HG02759 (cell line): ENCODE data around the gene LRIT3.

Experiments
- ATAC-seq: cut with Tn5 transposase; IDR thresholded peaks from one replicate; pipeline ENCODE4 v1.9.1; 2021; ENCODE audit warnings: mild to moderate bottlenecking, moderate library complexity; ENCODE audit not compliant: unreplicated experiment

Gene LRIT3

DNA sequence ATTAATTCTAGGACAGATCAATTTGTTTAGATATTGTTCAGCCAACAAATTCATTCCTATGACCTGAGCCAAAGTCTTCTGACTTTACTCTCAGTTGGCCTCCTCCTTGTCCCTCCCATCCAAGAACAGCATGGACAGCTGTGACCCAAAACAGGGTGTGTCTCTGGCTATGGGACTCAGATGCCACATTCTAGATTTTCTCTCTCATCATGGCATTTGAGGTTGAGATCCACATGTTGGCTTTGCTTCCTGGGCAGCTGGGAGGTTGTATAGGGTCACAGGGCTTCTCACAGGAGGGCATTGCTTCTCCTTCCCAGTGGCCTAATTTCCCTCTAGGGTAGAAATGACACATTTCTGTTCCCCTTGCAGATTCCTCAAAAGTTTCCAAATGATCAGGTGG lies 42.2 kb downstream of the LRIT3 start:
- ATAC-seq = no peak

DNA sequence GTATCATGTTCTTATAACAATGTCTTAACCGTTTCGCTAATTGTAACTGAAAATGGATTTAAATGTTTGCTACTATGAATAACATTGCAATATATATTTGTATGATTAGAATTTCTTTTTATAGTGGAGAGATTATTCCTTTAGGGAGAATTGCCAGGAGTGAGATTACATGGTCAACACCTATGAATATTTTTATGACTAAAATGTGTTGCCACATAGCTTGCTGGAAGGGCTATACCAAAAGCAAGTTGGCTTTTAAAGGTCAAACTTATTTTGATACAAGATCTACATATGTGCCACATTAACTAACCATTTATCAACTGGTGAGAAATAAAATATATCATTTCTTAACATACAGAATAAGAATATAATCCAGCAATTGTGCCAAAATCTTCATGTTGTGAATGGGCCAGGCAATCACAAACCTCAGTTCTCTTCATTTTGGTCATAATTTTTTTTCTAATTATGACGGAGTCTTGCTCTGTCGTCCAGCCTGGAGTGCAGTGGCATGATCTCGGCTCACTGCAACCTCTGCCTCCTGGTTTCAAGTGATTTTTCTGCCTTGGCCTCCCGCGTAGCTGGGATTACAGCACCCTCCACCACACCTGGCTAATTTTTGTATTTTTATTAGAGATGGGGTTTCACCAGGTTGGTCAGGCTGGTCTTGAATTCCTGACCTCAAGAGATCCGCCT lies 54.8 kb downstream of the LRIT3 start:
- ATAC-seq = no peak

DNA sequence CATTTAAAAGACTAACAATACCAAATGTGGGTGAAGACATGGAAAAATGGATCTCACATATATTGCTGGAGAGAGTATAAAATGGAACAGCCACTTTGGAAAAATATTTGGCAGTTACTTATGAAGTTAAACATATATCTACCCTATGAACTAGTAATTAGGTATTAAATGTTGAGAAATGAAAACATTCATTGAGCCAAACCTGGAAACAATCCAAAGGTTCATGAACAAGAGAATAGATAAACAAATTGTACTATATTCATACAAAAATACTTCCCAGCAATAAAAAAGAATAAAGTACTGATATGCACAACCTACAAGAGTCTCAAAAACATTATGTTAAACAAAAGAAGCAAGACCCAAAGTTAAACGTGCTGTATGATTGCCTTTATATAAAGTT lies 60.8 kb downstream of the LRIT3 start:
- ATAC-seq = no peak

DNA sequence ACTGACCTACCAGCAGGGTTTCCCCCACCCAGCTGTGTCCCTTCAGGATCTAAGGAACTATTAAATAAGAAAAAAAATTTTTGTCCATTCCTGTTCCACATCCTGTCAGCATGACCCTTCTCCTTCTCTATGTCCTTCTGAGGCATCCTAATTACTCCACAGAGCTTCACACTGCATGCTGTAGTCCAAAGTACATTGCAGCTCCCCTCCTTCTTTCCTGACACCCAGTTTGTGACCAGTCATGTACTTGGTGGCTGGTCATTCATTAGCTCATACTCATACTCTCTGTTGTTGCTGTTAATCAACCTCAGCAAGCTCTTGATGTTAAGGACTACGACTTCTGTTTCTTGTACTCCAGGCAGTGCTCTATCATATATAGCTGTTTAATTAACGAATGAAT lies 62.3 kb downstream of the LRIT3 start:
- ATAC-seq = no peak

DNA sequence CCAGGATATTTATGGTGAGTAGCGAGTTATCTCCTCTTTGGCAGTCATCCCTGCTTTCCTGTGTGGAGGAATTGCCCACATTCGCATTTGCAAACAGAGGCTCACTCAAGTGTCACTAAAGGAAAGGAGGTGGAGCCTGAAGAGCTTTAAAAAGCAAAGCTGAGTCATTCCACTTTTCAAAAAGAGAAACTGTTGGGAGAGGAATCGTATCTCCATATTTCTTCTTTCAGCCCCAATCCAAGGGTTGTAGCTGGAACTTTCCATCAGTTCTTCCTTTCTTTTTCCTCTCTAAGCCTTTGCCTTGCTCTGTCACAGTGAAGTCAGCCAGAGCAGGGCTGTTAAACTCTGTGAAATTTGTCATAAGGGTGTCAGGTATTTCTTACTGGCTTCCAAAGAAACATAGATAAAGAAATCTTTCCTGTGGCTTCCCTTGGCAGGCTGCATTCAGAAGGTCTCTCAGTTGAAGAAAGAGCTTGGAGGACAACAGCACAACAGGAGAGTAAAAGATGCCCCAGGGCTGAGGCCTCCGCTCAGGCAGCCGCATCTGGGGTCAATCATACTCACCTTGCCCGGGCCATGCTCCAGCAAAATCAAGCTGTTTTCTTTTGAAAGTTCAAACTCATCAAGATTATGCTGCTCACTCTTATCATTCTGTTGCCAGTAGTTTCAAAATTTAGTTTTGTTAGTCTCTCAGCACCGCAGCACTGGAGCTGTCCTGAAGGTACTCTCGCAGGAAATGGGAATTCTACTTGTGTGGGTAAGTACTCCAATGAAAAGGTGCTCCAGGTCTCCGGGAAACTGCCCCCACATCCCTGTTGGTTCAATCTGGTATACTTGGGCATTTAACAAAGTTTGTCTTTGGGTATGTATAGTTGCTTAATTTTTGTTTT lies 65.0 kb downstream of the LRIT3 start, which contains the start of gene EGF:
EGF (plus strand) TSS at position 178 of the 890 bp plus-strand sequence; CDS start at position 631, 453 bp downstream.
- no peak for ATAC-seq

DNA sequence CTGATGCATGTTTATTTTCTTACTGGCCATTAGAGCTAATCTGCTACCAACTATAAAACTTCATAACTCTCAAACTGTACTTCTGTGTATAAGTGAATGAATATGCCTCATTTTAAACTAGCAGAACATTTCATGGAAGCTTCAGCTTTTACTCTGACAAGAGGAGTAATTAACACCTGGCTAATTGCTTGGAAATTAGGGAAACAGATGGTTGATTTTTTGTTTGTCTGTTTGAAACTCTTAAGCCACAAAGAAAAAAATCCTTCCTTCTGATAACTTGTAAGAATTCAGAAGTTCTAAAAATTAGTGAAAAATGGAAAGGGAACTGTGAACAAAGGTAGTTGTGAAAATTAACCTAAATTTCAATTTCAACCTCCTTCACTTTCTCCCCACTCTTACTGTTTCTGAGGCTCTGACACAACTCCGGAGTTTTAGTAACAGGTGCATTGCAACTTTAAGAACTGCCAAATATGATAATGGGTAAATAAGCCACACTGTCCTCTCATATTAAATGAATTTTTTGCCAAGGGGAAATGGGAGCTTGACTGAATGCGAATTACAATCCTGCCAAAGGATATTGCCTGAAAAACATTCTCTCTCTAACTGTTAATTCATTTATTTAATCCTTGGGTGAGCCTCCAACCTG lies 65.8 kb downstream of the LRIT3 start:
- no peak for ATAC-seq

DNA sequence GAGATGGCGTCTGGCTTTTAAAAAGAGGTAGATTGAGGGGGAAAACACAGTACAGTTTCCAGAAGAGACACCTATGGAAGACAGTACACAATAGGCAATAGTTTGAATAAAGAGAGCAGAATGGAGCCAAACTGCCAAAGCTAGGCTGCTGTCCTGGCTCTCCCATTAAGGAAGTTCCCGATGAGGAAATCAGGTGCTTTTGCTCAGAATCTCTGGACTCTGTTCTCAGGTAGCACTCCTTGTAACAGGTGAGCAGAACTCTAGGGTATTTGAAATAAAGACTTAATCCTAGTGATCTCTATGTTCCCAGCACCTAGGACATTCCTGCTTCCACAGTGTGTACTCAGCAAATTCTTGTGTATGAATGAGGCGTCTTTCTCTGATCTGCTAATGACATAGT lies 66.4 kb downstream of the LRIT3 start:
- no peak for ATAC-seq

DNA sequence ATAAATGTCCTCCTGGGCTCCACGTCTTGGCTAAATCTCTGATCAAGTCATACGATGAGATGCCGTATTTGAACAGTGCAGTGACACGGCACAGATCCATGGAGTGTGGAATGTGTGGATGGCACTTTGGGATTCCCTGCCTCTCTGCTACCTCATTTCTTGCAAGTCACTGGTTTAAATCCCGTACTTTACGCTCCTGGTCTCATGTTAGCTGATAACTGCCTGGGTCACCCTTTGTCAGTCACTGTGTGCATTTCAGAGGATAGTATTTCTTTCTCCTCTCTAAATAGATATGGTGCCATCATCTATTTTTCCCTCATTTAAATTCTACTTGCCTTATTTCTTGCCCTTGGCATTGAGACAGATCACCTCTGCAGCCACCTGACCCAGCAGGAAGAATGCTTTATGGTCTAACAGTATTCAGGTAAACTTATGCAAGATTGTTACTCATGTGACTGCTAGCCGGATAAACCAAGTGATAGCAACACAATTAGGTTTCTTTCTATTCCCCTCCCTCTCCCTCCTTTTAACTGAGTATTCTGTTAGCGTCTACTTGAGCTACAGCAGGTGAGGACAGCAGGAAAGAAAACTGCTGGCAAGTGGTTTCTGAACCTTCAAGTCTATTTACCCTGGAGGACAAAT lies 67.6 kb downstream of the LRIT3 start:
- no peak for ATAC-seq

DNA sequence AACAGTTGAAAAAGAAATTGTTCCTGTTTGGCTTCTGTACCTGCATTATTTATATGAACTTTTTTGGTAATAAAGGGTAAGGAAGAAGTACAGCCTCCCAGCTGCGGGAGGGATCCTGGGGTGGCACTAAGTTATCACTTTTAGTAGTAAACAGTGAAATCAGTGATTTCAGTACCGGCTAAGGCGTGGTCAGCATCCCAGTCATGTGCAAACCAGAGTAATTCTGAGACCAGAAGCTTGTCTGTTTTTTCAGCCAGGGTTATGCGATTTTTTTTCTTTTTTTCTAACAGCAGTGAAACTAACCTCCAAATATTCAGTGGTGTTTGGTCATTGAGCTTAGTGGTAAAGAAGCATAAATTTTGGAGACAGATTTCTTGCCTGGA lies 68.1 kb downstream of the LRIT3 start:
- no peak for ATAC-seq

DNA sequence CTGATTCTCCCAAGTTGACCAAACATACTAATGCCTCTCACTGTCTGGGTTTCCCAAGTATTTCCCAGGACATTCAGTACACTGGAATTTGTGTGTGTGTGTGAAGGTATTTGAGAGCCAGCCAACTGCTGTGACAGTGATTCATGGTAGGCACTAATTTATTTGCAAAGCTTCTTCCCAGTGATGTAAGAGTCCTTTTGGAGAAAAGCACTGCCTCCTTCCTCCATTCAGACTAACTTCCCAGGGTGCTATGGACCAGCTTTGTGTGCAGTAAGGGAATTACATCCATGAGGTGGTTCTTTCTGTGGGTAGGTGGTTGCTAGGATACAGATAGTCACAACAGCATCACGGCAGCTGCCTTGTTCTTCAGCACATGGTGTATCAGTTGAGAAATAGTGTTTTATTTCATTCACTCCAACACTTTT lies 73.5 kb downstream of the LRIT3 start:
- no peak for ATAC-seq
